Fibroblast of pulmonary artery (primary cell): Measurements from ENCODE around the gene RS1.

Experiments used
- DNase-seq: peaks from one replicate; pipeline ENCODE4 v3.0.0-alpha.2; 2010; ENCODE audit warnings: low read depth
- H3K4me3 ChIP-seq: replicated peaks from 2 replicates; pipeline ENCODE4 v1.5.1; 2011; ENCODE audit warnings: low read depth, mild to moderate bottlenecking, control low read depth, low read length, moderate library complexity
- TF ChIP-seq, protein P1 (sequence below): IDR thresholded peaks from 2 replicates; pipeline ENCODE4 v1.5.1; 2011; ENCODE audit warnings: mild to moderate bottlenecking, control low read depth, low read length, inconsistent platforms; ENCODE audit errors: missing control alignments

Gene RS1

GRCh38 chrX:18668071-18668835 lies 3.7 kb downstream of the RS1 start:
- TF ChIP-seq, protein P1, sequence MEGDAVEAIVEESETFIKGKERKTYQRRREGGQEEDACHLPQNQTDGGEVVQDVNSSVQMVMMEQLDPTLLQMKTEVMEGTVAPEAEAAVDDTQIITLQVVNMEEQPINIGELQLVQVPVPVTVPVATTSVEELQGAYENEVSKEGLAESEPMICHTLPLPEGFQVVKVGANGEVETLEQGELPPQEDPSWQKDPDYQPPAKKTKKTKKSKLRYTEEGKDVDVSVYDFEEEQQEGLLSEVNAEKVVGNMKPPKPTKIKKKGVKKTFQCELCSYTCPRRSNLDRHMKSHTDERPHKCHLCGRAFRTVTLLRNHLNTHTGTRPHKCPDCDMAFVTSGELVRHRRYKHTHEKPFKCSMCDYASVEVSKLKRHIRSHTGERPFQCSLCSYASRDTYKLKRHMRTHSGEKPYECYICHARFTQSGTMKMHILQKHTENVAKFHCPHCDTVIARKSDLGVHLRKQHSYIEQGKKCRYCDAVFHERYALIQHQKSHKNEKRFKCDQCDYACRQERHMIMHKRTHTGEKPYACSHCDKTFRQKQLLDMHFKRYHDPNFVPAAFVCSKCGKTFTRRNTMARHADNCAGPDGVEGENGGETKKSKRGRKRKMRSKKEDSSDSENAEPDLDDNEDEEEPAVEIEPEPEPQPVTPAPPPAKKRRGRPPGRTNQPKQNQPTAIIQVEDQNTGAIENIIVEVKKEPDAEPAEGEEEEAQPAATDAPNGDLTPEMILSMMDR: no peak
- H3K4me3 ChIP-seq: no peak overlapping the region
- DNase-seq: no peak

GRCh38 chrX:18666614-18667013 lies 5.3 kb downstream of the RS1 start:
- no peak overlapping the region for H3K4me3 ChIP-seq
- TF ChIP-seq, protein P1: no peak
- no peak for DNase-seq

DNA sequence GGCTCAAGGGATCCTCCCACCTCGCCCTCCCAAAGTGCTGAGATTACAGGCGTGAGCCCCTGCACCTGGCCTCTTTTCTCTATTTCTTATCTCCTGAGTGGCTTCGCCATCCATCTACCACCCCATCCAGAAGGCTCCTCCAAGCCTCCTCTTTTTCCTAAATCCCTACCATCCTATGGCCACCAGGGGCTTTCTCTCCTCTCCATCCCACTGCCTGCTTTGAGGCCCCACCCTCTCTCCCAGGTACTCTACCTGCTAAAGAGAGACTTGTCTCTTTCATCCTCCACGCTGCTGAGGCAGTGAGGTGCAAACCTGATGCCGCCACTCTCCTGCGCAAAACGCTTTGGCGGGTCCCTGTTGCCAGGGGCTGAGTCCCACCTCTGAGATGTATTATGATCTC lies 7.0 kb downstream of the RS1 start:
- H3K4me3 ChIP-seq: no peak overlapping the region
- no peak for DNase-seq
- TF ChIP-seq, protein P1: no peak

- TF ChIP-seq, protein P1: no peak
- DNase-seq: no peak
- no peak overlapping the region for H3K4me3 ChIP-seq
Observed at GRCh38 chrX:18661273-18661672, 10.6 kb downstream of the RS1 start.

- H3K4me3 ChIP-seq: no peak overlapping the region
- DNase-seq: peak; percentile 15
- TF ChIP-seq, protein P1: no peak
Observed at GRCh38 chrX:18654875-18655836, 16.8 kb downstream of the RS1 start.

DNA sequence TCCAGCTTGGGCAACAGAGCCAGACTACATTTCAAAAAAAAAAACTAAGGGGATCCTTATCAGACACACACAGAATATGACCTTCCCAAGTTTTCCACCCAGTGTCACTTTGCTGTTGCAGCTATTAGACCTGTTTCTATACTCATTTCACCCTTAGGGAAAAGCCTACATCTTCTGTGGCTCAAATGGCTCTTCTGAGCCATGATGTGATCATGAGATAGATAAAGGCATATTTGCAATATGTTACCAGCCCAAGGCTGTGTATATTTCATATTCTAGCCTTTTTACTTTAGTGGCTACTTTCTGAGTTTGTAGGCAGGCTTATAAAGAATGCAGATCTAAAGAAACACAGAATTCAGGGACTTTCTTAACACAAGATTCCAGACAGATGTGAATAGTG lies 19.3 kb downstream of the RS1 start:
- TF ChIP-seq, protein P1: no peak
- no peak for DNase-seq
- H3K4me3 ChIP-seq: no peak overlapping the region
